ENCODE data around the gene OTUD3. TPM values are rescaled to one million over a fixed set of nuclear protein-coding genes. Genes with fewer than 3 reads are reported as not detected.
A peak's percentile ranks its signal among the peaks of the same experiment; 100 is the strongest.

The OTUD3 gene
- total and polyA plus RNA-seq, 9 of the 15 experiments (the other 6 are each of a cell fraction or from before 2014, with no cell fraction given), result 2.0 to 16.6 (median 11.0) TPM

DNA sequence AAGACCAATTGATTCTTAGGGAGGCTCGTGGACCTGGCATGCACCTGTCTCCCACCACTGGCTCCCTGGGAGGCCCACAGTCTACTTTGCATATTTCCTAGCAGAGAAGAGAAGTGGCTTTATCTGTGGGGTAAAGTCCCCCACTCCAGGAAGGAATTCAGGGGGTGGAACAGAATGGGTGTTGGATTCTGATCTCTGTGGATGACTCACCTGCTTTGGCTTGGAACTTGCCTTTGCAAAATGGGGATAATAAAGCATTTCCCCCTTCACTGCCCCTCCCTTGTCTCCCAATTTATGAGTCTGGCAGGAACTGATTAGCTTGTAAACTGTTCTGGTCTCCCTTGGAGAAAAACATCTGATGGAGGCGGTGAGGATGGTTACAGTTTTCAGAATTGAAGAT lies 21.2 kb upstream of the OTUD3 start (continued):
- TF ChIP-seq, protein P1, sequence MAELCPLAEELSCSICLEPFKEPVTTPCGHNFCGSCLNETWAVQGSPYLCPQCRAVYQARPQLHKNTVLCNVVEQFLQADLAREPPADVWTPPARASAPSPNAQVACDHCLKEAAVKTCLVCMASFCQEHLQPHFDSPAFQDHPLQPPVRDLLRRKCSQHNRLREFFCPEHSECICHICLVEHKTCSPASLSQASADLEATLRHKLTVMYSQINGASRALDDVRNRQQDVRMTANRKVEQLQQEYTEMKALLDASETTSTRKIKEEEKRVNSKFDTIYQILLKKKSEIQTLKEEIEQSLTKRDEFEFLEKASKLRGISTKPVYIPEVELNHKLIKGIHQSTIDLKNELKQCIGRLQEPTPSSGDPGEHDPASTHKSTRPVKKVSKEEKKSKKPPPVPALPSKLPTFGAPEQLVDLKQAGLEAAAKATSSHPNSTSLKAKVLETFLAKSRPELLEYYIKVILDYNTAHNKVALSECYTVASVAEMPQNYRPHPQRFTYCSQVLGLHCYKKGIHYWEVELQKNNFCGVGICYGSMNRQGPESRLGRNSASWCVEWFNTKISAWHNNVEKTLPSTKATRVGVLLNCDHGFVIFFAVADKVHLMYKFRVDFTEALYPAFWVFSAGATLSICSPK (IDR thresholded peaks at IDR 0.05; ENCODE audit: borderline replicate concordance), result no peak
- TF ChIP-seq GABPB1 (CRISPR knock-in tag; IDR thresholded peaks at IDR 0.05), result no peak
- TF ChIP-seq PCBP2 (IDR thresholded peaks at IDR 0.05; ENCODE audit: low read depth, low read length, poor library complexity, severe bottlenecking), result no peak
- no peak for TF ChIP-seq ZNF695 (CRISPR knock-in tag; IDR thresholded peaks at IDR 0.05)
- TF ChIP-seq NEUROD1 (IDR thresholded peaks at IDR 0.05; ENCODE audit: borderline replicate concordance, low read depth, low read length, partially characterized antibody), result no peak
- no peak for TF ChIP-seq IRF2 (CRISPR knock-in tag; IDR thresholded peaks at IDR 0.05)
- peak; percentile 90 for TF ChIP-seq ARID1B (IDR thresholded peaks at IDR 0.05)
- TF ChIP-seq, protein P2, sequence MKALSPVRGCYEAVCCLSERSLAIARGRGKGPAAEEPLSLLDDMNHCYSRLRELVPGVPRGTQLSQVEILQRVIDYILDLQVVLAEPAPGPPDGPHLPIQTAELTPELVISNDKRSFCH (CRISPR knock-in tag; IDR thresholded peaks at IDR 0.05), result no peak
- TF ChIP-seq, protein P2 (tag; IDR thresholded peaks at IDR 0.05), result no peak
- TF ChIP-seq PURB (CRISPR knock-in tag; IDR thresholded peaks at IDR 0.05; ENCODE audit: low read depth), result no peak
- no peak for TF ChIP-seq SNRNP70 (optimal IDR thresholded peaks at IDR 0.05; ENCODE audit: low read depth, low read length)
- TF ChIP-seq, protein P3, sequence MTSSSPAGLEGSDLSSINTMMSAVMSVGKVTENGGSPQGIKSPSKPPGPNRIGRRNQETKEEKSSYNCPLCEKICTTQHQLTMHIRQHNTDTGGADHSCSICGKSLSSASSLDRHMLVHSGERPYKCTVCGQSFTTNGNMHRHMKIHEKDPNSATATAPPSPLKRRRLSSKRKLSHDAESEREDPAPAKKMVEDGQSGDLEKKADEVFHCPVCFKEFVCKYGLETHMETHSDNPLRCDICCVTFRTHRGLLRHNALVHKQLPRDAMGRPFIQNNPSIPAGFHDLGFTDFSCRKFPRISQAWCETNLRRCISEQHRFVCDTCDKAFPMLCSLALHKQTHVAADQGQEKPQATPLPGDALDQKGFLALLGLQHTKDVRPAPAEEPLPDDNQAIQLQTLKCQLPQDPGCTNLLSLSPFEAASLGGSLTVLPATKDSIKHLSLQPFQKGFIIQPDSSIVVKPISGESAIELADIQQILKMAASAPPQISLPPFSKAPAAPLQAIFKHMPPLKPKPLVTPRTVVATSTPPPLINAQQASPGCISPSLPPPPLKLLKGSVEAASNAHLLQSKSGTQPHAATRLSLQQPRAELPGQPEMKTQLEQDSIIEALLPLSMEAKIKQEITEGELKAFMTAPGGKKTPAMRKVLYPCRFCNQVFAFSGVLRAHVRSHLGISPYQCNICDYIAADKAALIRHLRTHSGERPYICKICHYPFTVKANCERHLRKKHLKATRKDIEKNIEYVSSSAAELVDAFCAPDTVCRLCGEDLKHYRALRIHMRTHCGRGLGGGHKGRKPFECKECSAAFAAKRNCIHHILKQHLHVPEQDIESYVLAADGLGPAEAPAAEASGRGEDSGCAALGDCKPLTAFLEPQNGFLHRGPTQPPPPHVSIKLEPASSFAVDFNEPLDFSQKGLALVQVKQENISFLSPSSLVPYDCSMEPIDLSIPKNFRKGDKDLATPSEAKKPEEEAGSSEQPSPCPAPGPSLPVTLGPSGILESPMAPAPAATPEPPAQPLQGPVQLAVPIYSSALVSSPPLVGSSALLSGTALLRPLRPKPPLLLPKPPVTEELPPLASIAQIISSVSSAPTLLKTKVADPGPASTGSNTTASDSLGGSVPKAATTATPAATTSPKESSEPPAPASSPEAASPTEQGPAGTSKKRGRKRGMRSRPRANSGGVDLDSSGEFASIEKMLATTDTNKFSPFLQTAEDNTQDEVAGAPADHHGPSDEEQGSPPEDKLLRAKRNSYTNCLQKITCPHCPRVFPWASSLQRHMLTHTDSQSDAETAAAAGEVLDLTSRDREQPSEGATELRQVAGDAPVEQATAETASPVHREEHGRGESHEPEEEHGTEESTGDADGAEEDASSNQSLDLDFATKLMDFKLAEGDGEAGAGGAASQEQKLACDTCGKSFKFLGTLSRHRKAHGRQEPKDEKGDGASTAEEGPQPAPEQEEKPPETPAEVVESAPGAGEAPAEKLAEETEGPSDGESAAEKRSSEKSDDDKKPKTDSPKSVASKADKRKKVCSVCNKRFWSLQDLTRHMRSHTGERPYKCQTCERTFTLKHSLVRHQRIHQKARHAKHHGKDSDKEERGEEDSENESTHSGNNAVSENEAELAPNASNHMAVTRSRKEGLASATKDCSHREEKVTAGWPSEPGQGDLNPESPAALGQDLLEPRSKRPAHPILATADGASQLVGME (CRISPR knock-in tag; IDR thresholded peaks at IDR 0.05), result no peak
- no peak for TF ChIP-seq HDGF (IDR thresholded peaks at IDR 0.05)
- TF ChIP-seq RFX5 (IDR thresholded peaks at IDR 0.05; ENCODE audit: low read depth, low read length), result no peak
- no peak for TF ChIP-seq ZNF324 (CRISPR knock-in tag; IDR thresholded peaks at IDR 0.05)
